Esophagus squamous epithelium (tissue), 4 donors: Measurements from ENCODE around the gene SLC39A10.

Source experiments
- CTCF ChIP-seq, 6 experiments: fragments of 450-650 bp in 4 of 6; fragments of 200-600 bp in 2 of 6; sonication (generic) in 2 of 6; IDR thresholded peaks; one replicate each; pipeline ENCODE4 v1.5.1; 2016 to 2019; ENCODE audit warnings: antibody characterized with exemption in 6 of 6, mild to moderate bottlenecking in 4 of 6, moderate library complexity in 4 of 6
- POLR2A ChIP-seq, 4 donors: fragments of 450-650 bp; IDR thresholded peaks; one replicate each; pipeline ENCODE4 v1.6.1; 2017; ENCODE audit warnings: antibody characterized with exemption in 4 of 4, mild to moderate bottlenecking in 4 of 4, moderate library complexity in 3 of 4

GRCh38 chr2:195612611-195613495, 44.2 kb upstream of the SLC39A10 start:
- TF ChIP-seq POLR2A (IDR thresholded peaks at IDR 0.05) (no peak), CTCF (IDR thresholded peaks at IDR 0.05) (no peak)
